Sigmoid colon (tissue), 7 donors: ENCODE data around the gene NTF3. TPM values are rescaled to one million over a fixed set of nuclear protein-coding genes. Genes with fewer than 3 reads are reported as not detected.

ENCODE experiments used
- DNase-seq: peaks from one replicate; pipeline ENCODE4 v3.0.0-alpha.2; 2019
- H3K27ac ChIP-seq, 4 donors: fragments of 200-600 bp; sonication (generic); one replicate each; pipeline ENCODE4 v1.5.1; 2016 to 2019; ENCODE audit warnings: mild to moderate bottlenecking in 1 of 4
- H3K27me3 ChIP-seq, 3 donors: fragments of 200-600 bp; sonication (generic); one replicate each; pipeline ENCODE4 v1.5.1; 2019; ENCODE audit warnings: mild to moderate bottlenecking in 1 of 3
- H3K36me3 ChIP-seq, 4 donors: fragments of 200-600 bp; sonication (generic); one replicate each; pipeline ENCODE4 v1.5.1; 2016 to 2019
- H3K4me1 ChIP-seq, 4 donors: fragments of 200-600 bp; sonication (generic); one replicate each; pipeline ENCODE4 v1.5.1; 2017 to 2019
- H3K4me3 ChIP-seq, 4 donors: fragments of 200-600 bp; sonication (generic); one replicate each; pipeline ENCODE4 v1.5.1; 2017 to 2019; ENCODE audit warnings: mild to moderate bottlenecking in 2 of 4, moderate library complexity in 1 of 4
- H3K9me3 ChIP-seq, 4 donors: fragments of 200-600 bp in 3 of 4; sonication (generic) in 3 of 4; one replicate each; pipeline versions ENCODE4 v1.5.1 to v1.6.1; 2013 to 2019
- EP300 ChIP-seq, 4 donors: sonication (generic); formaldehyde crosslinking; IDR thresholded peaks; one replicate each; pipeline ENCODE4 v1.6.1; 2017; ENCODE audit warnings: antibody characterized with exemption in 4 of 4
- POLR2A ChIP-seq, 2 donors: fragments of 450-650 bp; IDR thresholded peaks; one replicate each; pipeline ENCODE4 v1.6.1; 2016; ENCODE audit warnings: antibody characterized with exemption in 2 of 2, mild to moderate bottlenecking in 2 of 2, moderate library complexity in 2 of 2
- POLR2AphosphoS5 ChIP-seq, 4 donors: sonication (generic); formaldehyde crosslinking; IDR thresholded peaks; one replicate each; pipeline ENCODE4 v1.6.1; 2017; ENCODE audit warnings: antibody characterized with exemption in 4 of 4
- WGBS, 2 donors: extraction: QIAGEN DNeasy Blood & Tissue Kit; methylation state at CpG; one replicate each; pipeline ENCODE4 v1.1.7; 2013; 5-methylcytosine and 5-hydroxymethylcytosine counted together
- intact Hi-C: fragments of 100-400 bp; cut with DNase I; formaldehyde crosslinking; loops from one replicate; pipeline ENCODE4 v1.15.1; 2023
- polyA plus RNA-seq, 3 donors: library from polyadenylated mRNA; stranded (reverse); fragments of 200-250 nt; gene quantifications; one replicate each; pipeline ENCODE4 v1.2.3, GENCODE V29; 2013
- total RNA-seq, 4 donors: library from RNA; depleted of rRNA; stranded (reverse); fragments of >200 nt; gene quantifications; one replicate each; pipeline ENCODE4 v1.1.0, GENCODE V29; 2016
- TF ChIP-seq, protein P1 (sequence below), 4 experiments: fragments of 450-650 bp in 3 of 4; fragments of 200-600 bp in 1 of 4; IDR thresholded peaks; one replicate each; pipeline ENCODE4 v1.5.1; 2016 to 2019; ENCODE audit warnings: antibody characterized with exemption in 4 of 4, mild to moderate bottlenecking in 3 of 4, moderate library complexity in 2 of 4
- donor health status: healthy with polysubstance abuse.
- donor health status: Bipolar disorder and iron deficiency.
- donor health status: healthy.

The NTF3 gene
- total and polyA plus RNA-seq, 7 donors: 0.71 to 1.8 (median 0.95) TPM; not detected in 2

DNA sequence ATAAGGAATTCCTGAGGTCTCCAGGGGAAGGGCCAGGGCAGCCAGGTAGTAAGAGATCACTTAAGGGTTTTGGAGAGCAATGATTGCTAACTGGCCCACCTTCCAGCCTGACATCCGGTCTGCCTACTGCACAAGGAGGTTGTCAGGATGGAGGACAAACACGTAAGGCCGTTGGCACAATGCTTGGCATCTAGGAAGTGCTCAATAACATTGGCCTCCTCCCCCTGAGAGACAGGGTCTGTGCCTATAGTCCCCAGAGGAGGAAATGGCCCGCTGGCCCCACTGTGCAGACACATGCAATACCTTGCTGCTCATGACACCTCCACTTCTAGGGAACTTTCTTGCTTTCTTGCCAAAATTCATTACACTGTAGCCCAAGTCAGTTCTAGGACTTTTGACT lies 73.2 kb downstream of the NTF3 start:
- no peaks in the 10 kb centered on the region for H3K4me1 ChIP-seq
- intact Hi-C loops: no loop called here
- 89 to 91% methylated on average over 4 of the region's 4 CpGs for WGBS, 2 donors
- no peaks in the 10 kb centered on the region for H3K9me3 ChIP-seq
- no peak for DNase-seq
- TF ChIP-seq POLR2A (IDR thresholded peaks at IDR 0.05) (no peak), POLR2AphosphoS5 (IDR thresholded peaks at IDR 0.05) (no peak), EP300 (IDR thresholded peaks at IDR 0.05) (no peak)
- TF ChIP-seq, protein P1, sequence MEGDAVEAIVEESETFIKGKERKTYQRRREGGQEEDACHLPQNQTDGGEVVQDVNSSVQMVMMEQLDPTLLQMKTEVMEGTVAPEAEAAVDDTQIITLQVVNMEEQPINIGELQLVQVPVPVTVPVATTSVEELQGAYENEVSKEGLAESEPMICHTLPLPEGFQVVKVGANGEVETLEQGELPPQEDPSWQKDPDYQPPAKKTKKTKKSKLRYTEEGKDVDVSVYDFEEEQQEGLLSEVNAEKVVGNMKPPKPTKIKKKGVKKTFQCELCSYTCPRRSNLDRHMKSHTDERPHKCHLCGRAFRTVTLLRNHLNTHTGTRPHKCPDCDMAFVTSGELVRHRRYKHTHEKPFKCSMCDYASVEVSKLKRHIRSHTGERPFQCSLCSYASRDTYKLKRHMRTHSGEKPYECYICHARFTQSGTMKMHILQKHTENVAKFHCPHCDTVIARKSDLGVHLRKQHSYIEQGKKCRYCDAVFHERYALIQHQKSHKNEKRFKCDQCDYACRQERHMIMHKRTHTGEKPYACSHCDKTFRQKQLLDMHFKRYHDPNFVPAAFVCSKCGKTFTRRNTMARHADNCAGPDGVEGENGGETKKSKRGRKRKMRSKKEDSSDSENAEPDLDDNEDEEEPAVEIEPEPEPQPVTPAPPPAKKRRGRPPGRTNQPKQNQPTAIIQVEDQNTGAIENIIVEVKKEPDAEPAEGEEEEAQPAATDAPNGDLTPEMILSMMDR (IDR thresholded peaks at IDR 0.05): no peak
- H3K27me3 ChIP-seq: peaks cover 0 to 2% (median 0%) of the 10 kb centered on the region in 3 donors
- no peak overlapping the region for H3K4me3 ChIP-seq
- H3K27ac ChIP-seq: no peak overlapping the region
- H3K36me3 ChIP-seq: no peaks in the 10 kb centered on the region

DNA sequence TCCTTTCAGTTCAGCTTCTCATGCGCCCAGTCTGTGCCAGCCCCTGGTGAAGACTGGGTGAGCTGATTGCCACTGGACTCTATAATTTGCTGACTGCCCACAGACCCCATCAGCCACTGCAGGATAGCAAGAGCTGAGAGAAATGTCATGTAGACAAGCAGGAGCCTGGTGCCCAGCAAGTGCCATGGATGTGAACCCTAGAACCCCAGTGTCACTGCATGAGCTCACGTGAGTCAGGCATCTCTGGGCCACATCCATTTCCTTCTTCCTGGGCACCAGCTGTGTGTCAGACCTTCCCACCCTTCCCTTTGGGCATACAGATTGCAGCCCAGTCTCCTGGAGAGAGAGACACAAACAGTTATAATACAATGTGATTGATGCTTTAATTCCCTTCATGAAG lies 73.8 kb downstream of the NTF3 start:
- Histone ChIP-seq H3K9me3 (no peaks in the 10 kb centered on the region), H3K4me1 (no peaks in the 10 kb centered on the region), H3K27ac (no peak overlapping the region), H3K4me3 (no peak overlapping the region), H3K27me3 (peaks cover 0 to 9% (median 0%) of the 10 kb centered on the region in 3 donors), H3K36me3 (no peaks in the 10 kb centered on the region)
- TF ChIP-seq POLR2A (IDR thresholded peaks at IDR 0.05): no peak
- TF ChIP-seq EP300 (IDR thresholded peaks at IDR 0.05): no peak
- TF ChIP-seq POLR2AphosphoS5 (IDR thresholded peaks at IDR 0.05): no peak
- TF ChIP-seq, protein P1 (IDR thresholded peaks at IDR 0.05): no peak
- 54 to 73% methylated on average over 2 of the region's 2 CpGs for WGBS, 2 donors
- intact Hi-C loops: no loop called here
- no peak for DNase-seq

DNA sequence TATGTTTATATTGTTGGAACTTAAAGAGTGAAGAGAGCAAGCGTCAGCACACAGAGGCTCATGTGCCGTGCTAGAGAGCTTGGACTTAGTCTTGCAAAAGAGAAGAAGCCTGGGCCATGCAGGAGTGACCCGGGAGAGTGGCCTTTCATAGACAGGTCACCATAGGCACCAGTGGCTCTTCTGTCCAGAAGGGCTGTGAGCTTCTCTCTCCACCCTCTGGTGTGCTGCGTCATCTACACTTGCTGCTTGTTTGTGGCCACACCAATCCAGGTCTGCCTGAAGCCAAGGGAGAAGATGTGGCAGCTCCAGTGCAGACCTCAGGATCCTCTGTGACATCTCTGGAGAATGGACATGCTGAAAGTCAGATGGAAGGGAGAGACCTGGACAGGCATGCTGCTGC lies 74.4 kb downstream of the NTF3 start:
- 85% methylated on average over 4 of the region's 4 CpGs for WGBS, 2 donors
- no peaks in the 10 kb centered on the region for H3K36me3 ChIP-seq
- H3K9me3 ChIP-seq: no peaks in the 10 kb centered on the region
- no peak overlapping the region for H3K27ac ChIP-seq
- intact Hi-C loops: no loop called here
- TF ChIP-seq, protein P1 (IDR thresholded peaks at IDR 0.05): no peak
- no peak for TF ChIP-seq POLR2AphosphoS5 (IDR thresholded peaks at IDR 0.05)
- TF ChIP-seq EP300 (IDR thresholded peaks at IDR 0.05): no peak
- no peak for TF ChIP-seq POLR2A (IDR thresholded peaks at IDR 0.05)
- peak; percentile 52 for DNase-seq
- peaks cover 0 to 14% (median 2%) of the 10 kb centered on the region in 3 donors for H3K27me3 ChIP-seq
- peaks cover 0 to under 1% (median 0%) of the 10 kb centered on the region in 4 donors for H3K4me1 ChIP-seq
- H3K4me3 ChIP-seq: no peak overlapping the region

DNA sequence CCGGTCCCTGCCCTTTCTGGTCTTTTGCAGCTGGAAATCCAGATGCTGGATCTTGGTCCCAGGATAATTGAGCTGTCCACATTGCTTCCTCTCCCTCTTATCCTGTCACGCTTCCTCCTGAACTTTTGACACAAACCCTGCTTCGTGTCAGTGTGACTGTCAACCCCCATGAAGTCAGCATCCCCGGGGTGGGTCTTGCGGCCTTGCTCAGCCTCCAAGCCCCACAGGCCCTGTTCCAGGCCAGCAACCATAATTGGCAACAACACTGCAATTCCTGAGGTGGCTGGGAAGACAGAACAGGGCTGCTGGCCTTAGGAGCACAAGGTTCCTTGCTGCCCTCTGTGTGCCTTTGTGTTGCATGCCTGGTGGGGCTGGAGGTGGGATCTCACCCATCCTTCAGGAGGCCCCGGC lies 74.9 kb downstream of the NTF3 start:
- WGBS, 2 donors: 71 to 83% methylated on average over 6 of the region's 6 CpGs
- H3K4me3 ChIP-seq: no peak overlapping the region
- H3K4me1 ChIP-seq: peaks cover 0 to 6% (median 4%) of the 10 kb centered on the region in 4 donors
- intact Hi-C loops: no loop called here
- no peak overlapping the region for H3K27ac ChIP-seq
- H3K27me3 ChIP-seq: peaks cover 0 to 20% (median 7%) of the 10 kb centered on the region in 3 donors
- H3K36me3 ChIP-seq: no peaks in the 10 kb centered on the region
- DNase-seq: no peak
- no peak for TF ChIP-seq EP300 (IDR thresholded peaks at IDR 0.05)
- TF ChIP-seq, protein P1 (IDR thresholded peaks at IDR 0.05): no peak
- TF ChIP-seq POLR2A (IDR thresholded peaks at IDR 0.05): no peak
- no peak for TF ChIP-seq POLR2AphosphoS5 (IDR thresholded peaks at IDR 0.05)
- no peaks in the 10 kb centered on the region for H3K9me3 ChIP-seq

DNA sequence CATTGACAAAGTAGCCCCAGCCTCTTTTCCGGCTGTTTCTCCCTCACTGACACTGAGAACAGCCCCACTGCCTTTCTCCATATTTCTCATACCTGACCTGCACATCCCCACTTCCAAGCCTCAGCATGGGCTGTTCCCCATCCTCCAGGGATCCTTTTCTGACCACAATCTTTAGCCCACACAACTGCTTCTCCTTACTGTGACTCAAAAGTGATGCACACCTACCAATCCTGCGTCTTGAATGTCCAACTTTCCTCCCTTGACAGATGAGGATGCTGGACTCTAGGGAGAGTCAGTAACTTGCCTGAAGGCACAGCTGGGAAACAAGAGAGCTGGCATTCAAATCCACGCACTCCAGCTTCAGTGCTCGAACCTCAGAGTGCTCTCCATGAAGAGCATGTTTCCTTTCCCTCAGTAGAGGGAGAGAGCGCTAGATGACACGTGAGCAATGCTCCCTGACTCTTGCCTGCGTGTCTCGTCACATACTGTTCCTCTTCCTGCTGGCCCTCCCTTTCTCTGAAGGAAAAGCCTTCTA lies 75.6 kb downstream of the NTF3 start:
- DNase-seq: no peak
- Histone ChIP-seq H3K9me3 (no peaks in the 10 kb centered on the region), H3K4me1 (peaks cover 0 to 11% (median 9%) of the 10 kb centered on the region in 4 donors), H3K36me3 (no peaks in the 10 kb centered on the region), H3K27me3 (peaks cover 0 to 26% (median 12%) of the 10 kb centered on the region in 3 donors), H3K4me3 (no peak overlapping the region), H3K27ac (no peak overlapping the region)
- WGBS, 2 donors: 90% methylated on average over 8 of the region's 8 CpGs
- TF ChIP-seq POLR2A (IDR thresholded peaks at IDR 0.05) (no peak), EP300 (IDR thresholded peaks at IDR 0.05) (no peak), POLR2AphosphoS5 (IDR thresholded peaks at IDR 0.05) (no peak)
- TF ChIP-seq, protein P1 (IDR thresholded peaks at IDR 0.05): no peak
- intact Hi-C loops: no loop called here
